Panc1 (cell line): Measurements from ENCODE around the gene CD300A. TPM values are rescaled to one million over a fixed set of nuclear protein-coding genes. Genes with fewer than 3 reads are reported as not detected.

Source experiments
- total RNA-seq: library from RNA; stranded (reverse); gene quantifications from one replicate; pipeline ENCODE4 v1.2.1, GENCODE V29; 2021; ENCODE audit not compliant: unreplicated experiment

CD300A gene
- total RNA-seq, 1 experiment from 2014 or later = 0.21 TPM

Other genes starting within 250 kb of the CD300A start
- gene DNAI2, start 192.4 kb upstream of the CD300A start, total RNA-seq = not detected
- gene KIF19, start 140.4 kb upstream of the CD300A start, total RNA-seq = not detected
- not detected for gene BTBD17, start 104.8 kb upstream of the CD300A start, total RNA-seq
- not detected for gene GPR142, start 99.1 kb upstream of the CD300A start, total RNA-seq
- 57.1 TPM for gene GPRC5C, start 34.5 kb upstream of the CD300A start, total RNA-seq
- gene CD300LB, start 64.8 kb downstream of the CD300A start, total RNA-seq = not detected
- gene CD300C, start 79.5 kb downstream of the CD300A start, total RNA-seq = not detected
- not detected for gene CD300H, start 100.9 kb downstream of the CD300A start, total RNA-seq
- not detected for gene CD300LD, start 125.6 kb downstream of the CD300A start, total RNA-seq
- gene CD300E, start 157.1 kb downstream of the CD300A start, total RNA-seq = not detected
- not detected for gene CD300LF, start 246.3 kb downstream of the CD300A start, total RNA-seq